HPDE6-E6E7 (cell line): Measurements from ENCODE around the gene UBE3B.
"Not testable (repeated sequence)": the region's sequence is repeated elsewhere in the genome, so short reads cannot be mapped to it uniquely, and the experiment has no call there.

Source experiments
- DNase-seq: peaks from one replicate; pipeline ENCODE4 v3.0.0; 2011; ENCODE audit warnings: missing footprints; ENCODE audit errors: extremely low spot score

The UBE3B gene

GRCh38 chr12:109450980-109451379 is 26.5 kb upstream of the UBE3B start:
- no peak for DNase-seq

DNA sequence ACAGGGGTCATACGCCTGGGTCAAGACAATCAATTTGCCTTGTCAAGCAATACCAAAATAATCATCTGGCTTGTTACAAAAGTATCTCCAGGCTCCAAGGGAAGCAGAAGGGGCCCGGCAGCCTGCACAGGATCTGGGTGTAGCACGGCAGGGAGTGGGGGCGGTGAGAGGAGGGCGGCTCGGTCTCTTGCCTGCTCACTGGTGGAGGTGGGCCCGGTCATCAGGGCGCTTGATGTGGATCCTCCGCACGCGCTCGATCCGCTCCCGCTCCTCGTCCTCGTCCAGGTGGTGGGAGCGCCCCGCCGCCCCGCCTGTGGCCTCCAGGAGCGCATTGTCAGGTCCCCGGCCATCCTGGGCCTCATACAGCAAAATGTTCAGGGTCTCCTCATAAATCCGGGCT is 26.0 kb upstream of the UBE3B start:
- no peak for DNase-seq

GRCh38 chr12:109452489-109452888 is 24.9 kb upstream of the UBE3B start:
- no peak for DNase-seq

DNA sequence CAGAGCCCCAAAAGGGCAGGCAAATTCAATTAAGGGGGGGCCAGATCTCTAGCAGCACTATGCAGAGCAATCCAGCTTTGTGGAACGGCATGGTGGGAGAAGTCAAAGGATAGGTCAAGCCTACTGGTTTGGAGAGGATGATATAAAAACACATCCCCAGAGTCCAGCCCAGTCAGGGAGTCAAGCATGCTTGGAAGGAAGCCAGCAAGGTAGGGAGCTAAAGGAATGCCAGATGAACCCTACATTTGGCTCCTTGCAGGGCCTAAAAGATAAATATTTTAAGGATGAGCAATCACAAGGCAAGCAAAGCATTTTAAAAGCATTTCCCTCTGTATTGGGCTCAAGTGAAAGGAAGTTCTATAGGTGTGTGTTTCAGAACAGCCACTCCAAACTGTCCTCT is 21.7 kb upstream of the UBE3B start:
- DNase-seq = no peak

GRCh38 chr12:109458086-109458485 is 19.3 kb upstream of the UBE3B start:
- no peak for DNase-seq

DNA sequence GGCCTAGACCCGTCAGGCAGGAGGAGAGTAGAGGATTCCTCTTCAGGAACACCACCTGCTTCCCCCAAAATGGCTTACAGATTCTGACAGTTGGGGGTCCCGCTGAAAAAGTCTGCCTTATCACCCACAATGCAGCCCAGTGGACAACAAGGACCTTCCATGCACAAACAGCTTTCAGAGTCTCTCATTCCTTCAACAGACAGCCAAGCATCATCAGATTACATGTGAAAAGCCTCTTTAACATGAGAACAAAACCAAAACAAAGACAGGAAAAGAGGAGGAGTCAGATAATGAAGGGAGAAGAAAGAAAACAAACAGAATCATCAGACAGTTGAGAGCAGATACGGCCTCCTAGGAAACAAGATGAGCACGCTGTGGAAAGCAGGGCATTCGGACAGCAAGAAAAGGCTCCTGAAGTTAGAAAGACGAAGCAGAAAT is 18.6 kb upstream of the UBE3B start:
- no peak for DNase-seq

GRCh38 chr12:109459247-109459646 is 18.2 kb upstream of the UBE3B start:
- no peak for DNase-seq

DNA sequence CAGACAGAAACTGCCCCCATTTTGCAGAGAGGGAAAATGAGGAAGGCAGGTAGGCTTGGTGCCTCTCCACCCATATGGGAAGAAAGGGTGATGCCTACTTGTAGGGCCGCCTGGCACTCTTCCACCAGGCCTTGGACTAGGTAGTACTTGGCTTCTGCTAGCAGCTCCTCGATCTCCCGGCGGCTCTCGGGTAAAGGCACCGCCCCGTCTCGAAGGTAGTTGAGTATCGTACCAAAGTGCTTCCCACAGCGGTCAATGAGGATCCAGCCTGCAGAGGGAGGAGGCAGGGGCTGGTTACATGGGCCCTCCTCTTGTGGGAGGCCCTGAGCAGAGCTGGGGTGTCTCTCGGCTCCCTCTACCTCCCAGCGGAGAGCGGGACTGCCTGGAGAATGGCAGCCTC is 16.9 kb upstream of the UBE3B start:
- DNase-seq = no peak

DNA sequence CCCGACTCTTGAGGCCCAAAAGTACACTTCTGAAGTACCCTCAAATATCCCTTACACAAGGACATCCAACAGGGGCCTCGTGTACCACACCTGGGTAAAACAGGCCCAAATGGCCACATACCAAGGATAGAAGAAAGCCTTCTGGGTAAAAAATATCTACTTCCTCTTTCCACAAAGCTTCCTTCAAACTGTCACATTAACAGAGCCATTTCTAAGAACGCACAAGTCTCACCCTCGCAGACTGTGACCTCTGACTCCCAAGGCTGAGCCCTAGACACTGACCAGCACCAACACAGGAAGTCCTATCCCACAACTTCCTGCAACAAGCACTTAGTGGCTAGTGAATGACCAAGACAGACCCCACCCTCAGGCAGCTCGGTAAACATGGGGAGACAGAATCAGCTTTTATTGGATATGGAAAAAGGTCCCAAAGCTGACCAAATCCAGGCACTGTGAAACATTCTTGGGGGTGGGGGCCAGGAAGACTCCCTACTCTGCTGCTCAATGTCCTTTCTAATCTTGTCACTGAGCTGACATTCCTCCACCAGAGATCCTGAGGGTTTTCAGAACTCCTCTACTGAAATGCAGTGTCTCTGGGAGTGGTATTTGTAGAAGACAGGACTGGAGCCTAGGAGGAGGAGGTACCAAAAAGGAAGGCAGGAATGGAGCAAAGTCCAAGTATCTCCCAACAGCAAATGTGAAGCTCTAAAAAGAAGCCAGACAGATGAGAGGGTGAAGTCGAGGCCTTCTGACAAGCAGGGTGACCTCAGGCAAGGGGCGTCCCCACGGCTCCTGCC is 16.2 kb upstream of the UBE3B start:
- DNase-seq = no peak

GRCh38 chr12:109461846-109462756 is 15.3 kb upstream of the UBE3B start:
- peak; percentile 81 for DNase-seq

GRCh38 chr12:109462868-109463692 is 14.4 kb upstream of the UBE3B start:
- DNase-seq = peak; percentile 74

DNA sequence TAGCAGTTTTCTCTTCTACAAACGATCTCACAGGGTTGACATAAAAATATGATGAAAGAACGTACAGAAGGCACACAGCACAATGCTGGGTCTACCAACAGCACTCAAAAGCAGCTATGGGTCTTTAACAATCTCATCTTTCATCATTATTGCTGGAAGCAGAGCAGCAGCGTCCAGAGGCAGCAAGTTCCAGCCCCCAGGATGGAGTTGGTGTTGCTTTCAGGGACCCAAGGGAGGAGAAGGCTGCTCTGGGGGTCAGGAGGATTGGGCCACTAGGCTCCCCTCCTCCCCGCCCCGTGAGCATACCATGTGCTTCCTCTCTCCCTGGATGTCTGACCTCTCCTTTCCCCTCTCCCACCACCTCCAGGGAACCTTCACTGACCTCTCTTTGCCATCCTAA is 13.7 kb upstream of the UBE3B start:
- DNase-seq = no peak

- DNase-seq = no peak
These were observed 12.6 kb upstream of the UBE3B start for GRCh38 chr12:109464642-109465351.

GRCh38 chr12:109466305-109466704 is 11.1 kb upstream of the UBE3B start:
- DNase-seq = no peak

GRCh38 chr12:109466821-109467220 is 10.6 kb upstream of the UBE3B start:
- no peak for DNase-seq

GRCh38 chr12:109467978-109468676 is 9.3 kb upstream of the UBE3B start:
- no peak for DNase-seq

GRCh38 chr12:109469517-109469916 is 7.9 kb upstream of the UBE3B start:
- no peak for DNase-seq

GRCh38 chr12:109473006-109473405 is 4.4 kb upstream of the UBE3B start:
- no peak for DNase-seq

DNA sequence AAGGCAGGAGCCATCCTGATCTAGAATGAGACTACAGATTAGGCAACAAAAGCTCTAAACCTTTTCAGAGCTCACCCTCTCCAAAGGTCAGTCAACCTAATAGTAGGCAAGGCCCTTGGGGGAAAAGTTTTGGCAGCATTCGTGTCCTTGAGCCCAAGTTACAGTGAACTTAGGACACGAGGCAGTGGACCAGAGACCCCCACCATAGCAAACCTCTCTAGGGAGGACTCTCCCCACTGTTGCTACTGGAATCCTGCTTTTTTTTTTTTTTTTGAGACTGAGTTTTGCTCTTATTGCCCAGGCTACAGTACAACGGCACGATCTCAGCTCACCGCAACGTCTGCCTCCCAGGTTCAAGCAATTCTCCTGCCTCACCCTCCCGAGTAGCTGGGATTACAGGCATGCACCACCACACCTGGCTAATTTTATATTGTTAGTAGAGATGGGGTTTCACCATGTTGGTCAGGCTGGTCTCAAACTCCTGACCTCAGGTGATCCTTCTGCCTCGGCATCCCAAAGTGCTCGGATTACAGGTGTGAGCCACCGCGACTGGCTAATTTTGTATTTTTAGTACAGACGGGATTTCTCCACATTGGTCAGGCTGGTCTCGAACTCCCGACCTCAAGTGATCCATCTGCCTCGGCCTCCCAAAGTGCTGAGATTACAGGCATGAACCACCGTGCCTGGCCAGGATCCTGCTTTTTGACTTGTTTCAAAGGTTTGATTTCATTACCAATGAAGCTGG is 3.7 kb upstream of the UBE3B start:
- DNase-seq = not testable (repeated sequence)

DNA sequence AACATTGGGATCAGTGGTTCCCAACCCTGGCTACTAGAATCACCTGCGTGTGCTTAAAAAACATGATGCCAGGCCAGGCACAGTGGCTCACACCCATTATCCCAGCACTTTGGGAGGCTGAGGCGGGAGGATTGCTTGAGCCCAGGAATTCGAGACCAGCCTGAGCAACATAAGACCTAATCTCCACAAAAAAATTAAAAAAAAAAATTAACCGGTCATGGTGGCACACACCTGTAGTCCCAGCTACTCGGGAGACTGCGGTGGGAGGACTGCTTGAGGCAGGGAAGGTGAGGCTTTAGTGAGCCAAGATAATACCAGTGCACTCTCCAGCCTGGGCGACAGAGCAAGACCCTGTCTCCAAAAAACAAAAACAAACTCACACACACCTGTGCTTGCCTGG is 2.3 kb upstream of the UBE3B start:
- DNase-seq = no peak
